Activated CD4-positive, alpha-beta T cell treated with anti-CD3 and anti-CD28 coated beads for 36 hours (primary cell): ENCODE results near the gene STAMBPL1. TPM values are rescaled to one million over a fixed set of nuclear protein-coding genes. Genes with fewer than 3 reads are reported as not detected.
A peak's percentile ranks its signal among the peaks of the same experiment; 100 is the strongest.

ENCODE experiments used
- ATAC-seq: fragments of 200-7000 bp; cut with Tn5 transposase; one replicate; pipeline ENCODE4 v1.10.0; 2021; ENCODE audit warnings: mild to moderate bottlenecking, moderate library complexity
- CTCF ChIA-PET: fragments of 350-600 bp; sonication (Branson Sonifier 250); formaldehyde crosslinking; loops from one replicate; lab custom pipeline; 2021; ENCODE audit warnings: antibody characterized with exemption; lab: Charles Lee
- POLR2A ChIA-PET: fragments of 350-600 bp; sonication (Branson Sonifier 250); formaldehyde crosslinking; loops from one replicate; lab custom pipeline; 2021; ENCODE audit warnings: antibody characterized with exemption, inconsistent platforms; lab: Charles Lee
- DNase-seq: peaks from one replicate; pipeline ENCODE4 v3.0.0-alpha.2; 2020
- H3K27ac Mint-ChIP-seq: one replicate; pipeline ENCODE4 v1.8.0; 2021; ENCODE audit warnings: mixed read lengths
- H3K27me3 Mint-ChIP-seq: one replicate; pipeline ENCODE4 v1.8.0; 2021; ENCODE audit warnings: mixed read lengths
- H3K36me3 Mint-ChIP-seq: one replicate; pipeline ENCODE4 v1.8.0; 2021; ENCODE audit warnings: low read depth, mixed read lengths
- H3K4me1 Mint-ChIP-seq: one replicate; pipeline ENCODE4 v1.8.0; 2021; ENCODE audit warnings: mixed read lengths
- H3K4me3 Mint-ChIP-seq: one replicate; pipeline ENCODE4 v1.8.0; 2021; ENCODE audit warnings: mild to moderate bottlenecking, moderate library complexity, mixed read lengths
- H3K9me3 Mint-ChIP-seq: one replicate; pipeline ENCODE4 v1.8.0; 2021; ENCODE audit warnings: low read depth, mixed read lengths
- intact Hi-C, 2 experiments: fragments of 100-400 bp; cut with DNase I in 1 of 2; cut with micrococcal nuclease in 1 of 2; formaldehyde crosslinking; loops; one replicate each; pipeline versions ENCODE4 v1.14.2 to v1.15.1; 2022 to 2024; cut with DNase I, micrococcal nuclease
- total RNA-seq, 2 experiments: library from RNA; stranded (reverse); gene quantifications; one replicate each; pipeline ENCODE4 v1.2.3, GENCODE V29; 2021

STAMBPL1 gene
- total RNA-seq, 2 experiments from 2014 or later, result 36.6 to 40.2 TPM

DNA sequence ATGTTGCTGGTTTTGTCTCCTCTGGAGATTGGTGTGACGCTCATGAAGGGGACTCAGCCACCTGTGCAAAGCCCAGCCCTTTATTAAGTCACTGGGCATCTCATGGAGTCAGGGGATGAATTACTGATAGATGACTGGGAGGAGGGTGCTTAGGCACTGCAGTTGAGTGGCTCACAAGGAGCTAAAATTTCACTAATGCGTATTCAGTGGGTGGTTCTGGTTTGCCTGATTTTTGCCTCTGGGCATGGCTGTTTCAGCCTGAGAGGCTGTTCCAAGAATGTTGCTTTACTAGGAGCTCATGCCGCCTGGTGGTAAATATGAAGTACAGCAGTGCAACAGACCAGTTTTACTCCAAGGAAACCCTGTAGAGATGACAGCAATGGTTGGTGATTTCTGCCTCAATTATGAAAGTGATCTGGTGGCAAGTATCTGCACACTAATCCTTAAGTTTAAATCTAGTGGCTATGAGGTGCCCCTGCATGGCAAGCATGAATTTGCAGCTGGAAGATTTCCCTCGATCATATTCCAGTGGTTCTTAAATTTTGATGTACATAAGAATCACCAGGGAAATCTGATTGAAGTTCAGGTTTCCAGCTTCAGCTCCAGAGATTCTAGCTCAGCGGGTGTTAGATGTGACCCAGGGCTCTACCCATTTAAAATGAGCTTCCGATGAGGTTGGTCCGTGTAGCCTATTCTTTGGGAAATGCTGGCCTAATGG, 52.7 kb downstream of the STAMBPL1 start:
- Mint-ChIP-seq H3K27ac (peak overlapping the region; percentile 20), H3K9me3 (no peaks in the 10 kb centered on the region), H3K4me1 (peaks cover 18% of the 10 kb centered on the region), H3K4me3 (no peak overlapping the region), H3K27me3 (no peaks in the 10 kb centered on the region), H3K36me3 (peaks cover 7% of the 10 kb centered on the region)
- CTCF ChIA-PET, result interaction anchor here (0.5 to 10.0 kb wide), 66 partner anchors 9 to 436 kb away, joined by 3 to 217 read pairs (median 6); partner anchors contain the start of genes CH25H, FAS, LIPA and STAMBPL1
- intact Hi-C loops, result loop anchor here (1.0 to 10.0 kb wide), 6 partner anchors 97 to 368 kb away; no protein-coding TSS in a partner anchor
- POLR2A ChIA-PET, result no interaction called here
- DNase-seq (peak; percentile 59), ATAC-seq (peak; percentile 84)

DNA sequence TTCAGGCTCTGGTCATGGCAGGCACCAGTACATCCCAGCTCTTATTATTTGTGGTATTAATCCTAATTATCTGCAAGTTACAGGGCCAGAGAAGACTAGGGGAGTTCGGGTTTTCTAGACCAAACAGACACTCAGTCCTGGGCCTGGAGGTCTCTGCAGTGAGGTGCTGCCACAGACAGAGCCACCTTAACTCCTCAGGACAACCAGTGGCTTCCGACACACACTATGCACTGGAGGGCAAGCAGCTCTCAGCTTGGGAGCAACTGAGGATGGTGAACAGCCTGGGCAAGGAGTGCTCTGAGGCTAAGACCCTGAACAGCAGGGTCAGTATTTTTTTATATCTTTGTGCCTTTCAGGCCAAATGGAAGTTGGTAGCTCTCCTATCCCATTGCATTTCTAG, 53.5 kb downstream of the STAMBPL1 start:
- POLR2A ChIA-PET, result no interaction called here
- Mint-ChIP-seq H3K4me1 (peaks cover 18% of the 10 kb centered on the region), H3K9me3 (no peaks in the 10 kb centered on the region), H3K27ac (no peak overlapping the region), H3K27me3 (no peaks in the 10 kb centered on the region), H3K36me3 (peaks cover 4% of the 10 kb centered on the region), H3K4me3 (no peak overlapping the region)
- ATAC-seq (no peak), DNase-seq (no peak)
- intact Hi-C loops, result loop anchor here in 1 of 2 experiments (5.0 to 10.0 kb wide), 2 partner anchors 246 to 369 kb away; no protein-coding TSS in a partner anchor
- CTCF ChIA-PET, result interaction anchor here (0.7 to 10.0 kb wide), 59 partner anchors 9 to 1844 kb away, joined by 3 to 217 read pairs (median 7); partner anchors contain the start of genes CH25H, FAS and STAMBPL1

DNA sequence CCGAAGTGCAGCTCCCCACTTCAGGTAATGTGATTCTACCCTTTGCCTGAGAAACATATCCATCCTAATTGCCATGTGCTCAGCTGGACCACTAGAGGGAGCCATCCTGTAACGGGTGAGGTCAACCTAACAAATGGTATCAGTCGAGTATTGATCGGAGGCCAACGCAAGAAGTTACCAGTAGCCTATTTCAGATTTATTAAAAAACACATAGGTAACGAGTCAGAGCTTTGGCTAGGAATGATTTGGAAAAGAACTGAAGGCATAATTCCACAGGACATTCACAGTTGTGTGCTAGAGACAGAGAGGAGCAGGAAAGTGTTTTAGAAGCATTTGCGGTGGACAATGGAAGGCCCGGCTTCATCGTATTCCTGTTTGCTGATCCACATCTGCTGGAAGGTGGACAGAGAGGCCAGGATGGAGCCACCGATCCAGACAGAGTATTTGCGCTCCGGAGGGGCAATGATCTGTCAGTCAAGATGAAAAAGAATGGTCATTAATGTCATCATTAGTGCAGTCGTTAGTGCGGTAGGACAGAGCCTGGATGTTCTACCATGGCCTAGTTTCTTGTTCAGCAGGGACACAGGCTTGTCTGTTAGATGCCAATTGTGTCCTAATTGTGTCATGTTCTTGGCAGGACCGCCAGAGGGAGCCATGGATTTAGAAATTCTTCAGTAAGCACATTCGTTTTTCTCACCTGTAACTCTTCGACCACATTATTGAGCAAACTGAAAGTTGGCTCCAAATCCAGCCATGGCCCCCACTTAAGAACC, 55.0 kb downstream of the STAMBPL1 start:
- ChIA-PET CTCF (interaction anchor here (0.6 to 10.0 kb wide), 56 partner anchors 10 to 975 kb away, joined by 3 to 217 read pairs (median 5); partner anchors contain the start of genes CH25H, FAS, IFIT1 and STAMBPL1), POLR2A (interaction anchor here (0.6 kb wide), 1 partner anchor 10 kb away, joined by 3 read pairs; no protein-coding TSS in a partner anchor)
- H3K36me3 Mint-ChIP-seq, result peaks cover 4% of the 10 kb centered on the region
- H3K27ac Mint-ChIP-seq, result peak overlapping the region; percentile 75
- ATAC-seq (peak; percentile 70), DNase-seq (peak; percentile 86)
- H3K4me3 Mint-ChIP-seq, result no peak overlapping the region
- H3K4me1 Mint-ChIP-seq, result peaks cover 18% of the 10 kb centered on the region
- H3K9me3 Mint-ChIP-seq, result no peaks in the 10 kb centered on the region
- intact Hi-C loops, result loop anchor here (1.0 to 10.0 kb wide), 11 partner anchors 26 to 370 kb away; partner anchors contain the start of gene STAMBPL1 (in 1 of the 2)
- no peaks in the 10 kb centered on the region for H3K27me3 Mint-ChIP-seq

DNA sequence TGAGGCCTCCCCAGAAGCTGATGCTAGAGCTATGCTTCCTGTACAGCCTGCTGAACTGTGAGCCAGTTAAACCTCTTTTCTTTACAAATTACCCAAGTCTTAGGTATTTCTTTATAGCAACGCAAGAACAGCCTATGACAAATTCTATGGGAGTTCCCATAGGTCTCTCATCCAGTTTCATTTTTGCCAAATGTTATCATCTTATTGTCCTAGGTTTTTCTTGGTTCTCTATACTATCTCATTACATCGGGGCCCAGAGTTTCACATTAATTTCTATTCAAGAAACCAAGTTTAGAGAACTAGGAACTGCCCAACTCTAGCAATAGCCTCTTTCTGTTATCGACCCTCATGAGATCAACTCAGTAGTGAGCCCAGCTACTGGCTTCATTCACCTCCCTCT, 56.6 kb downstream of the STAMBPL1 start:
- DNase-seq (no peak), ATAC-seq (no peak)
- Mint-ChIP-seq H3K27me3 (no peaks in the 10 kb centered on the region), H3K9me3 (no peaks in the 10 kb centered on the region), H3K4me1 (peaks cover 18% of the 10 kb centered on the region), H3K36me3 (peaks cover 4% of the 10 kb centered on the region), H3K4me3 (no peak overlapping the region), H3K27ac (peak overlapping the region; percentile 12)
- intact Hi-C loops, result loop anchor here in 1 of 2 experiments (10.0 kb wide), 1 partner anchor 372 kb away; no protein-coding TSS in a partner anchor
- ChIA-PET POLR2A (interaction anchor here (0.6 to 0.7 kb wide), 3 partner anchors 86 to 350 kb away, joined by 3 to 4 read pairs (median 3); no protein-coding TSS in a partner anchor), CTCF (interaction anchor here (0.7 to 10.0 kb wide), 13 partner anchors 9 to 302 kb away, joined by 3 to 76 read pairs (median 10); partner anchors contain the start of genes CH25H and FAS)

DNA sequence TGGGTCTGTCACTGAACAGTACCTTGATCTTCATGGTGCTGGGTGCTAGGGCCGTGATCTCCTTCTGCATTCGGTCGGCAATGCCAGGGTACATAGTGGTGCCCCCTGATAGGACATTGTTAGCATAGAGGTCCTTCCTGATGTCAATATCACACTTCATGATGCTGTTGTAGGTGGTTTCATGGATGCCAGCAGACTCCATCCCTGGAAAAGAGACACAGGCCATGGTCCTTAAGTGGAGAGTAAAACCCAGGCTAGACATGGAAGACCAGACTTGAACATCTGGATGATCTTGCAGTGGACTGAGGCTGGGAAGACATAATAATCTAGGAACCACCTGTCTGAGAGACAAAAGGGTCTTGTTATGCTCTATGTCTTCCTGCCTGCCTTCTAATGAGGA, 58.0 kb downstream of the STAMBPL1 start:
- CTCF ChIA-PET, result interaction anchor here (0.9 to 10.0 kb wide), 11 partner anchors 14 to 280 kb away, joined by 3 to 76 read pairs (median 10); partner anchors contain the start of genes CH25H and FAS

DNA sequence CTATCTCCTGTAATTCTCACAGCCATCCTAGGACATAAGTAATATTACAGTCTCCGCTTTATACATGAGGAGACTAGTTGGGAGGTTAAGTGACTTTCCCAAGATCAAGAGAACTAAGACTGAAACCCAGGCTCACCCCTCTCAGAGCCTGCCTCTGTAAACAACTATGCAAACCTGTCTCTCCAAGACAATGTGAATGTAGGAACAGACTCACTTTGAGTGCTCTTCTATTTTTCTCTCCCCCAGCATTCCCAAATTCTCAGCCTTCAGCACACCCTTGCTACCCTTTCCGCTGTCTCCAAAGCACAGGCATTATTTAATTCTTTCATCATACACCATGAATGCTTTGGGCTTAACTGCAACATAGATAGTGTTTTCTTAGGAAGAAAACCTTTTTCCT, 58.9 kb downstream of the STAMBPL1 start:
- ATAC-seq (no peak), DNase-seq (no peak)
- CTCF ChIA-PET, result interaction anchor here (1.1 to 10.0 kb wide), 3 partner anchors 92 to 279 kb away, joined by 6 to 76 read pairs (median 9); no protein-coding TSS in a partner anchor
- POLR2A ChIA-PET, result no interaction called here
- intact Hi-C loops, result loop anchor here in 1 of 2 experiments (10.0 kb wide), 1 partner anchor 374 kb away; no protein-coding TSS in a partner anchor
- no peaks in the 10 kb centered on the region for H3K9me3 Mint-ChIP-seq
- no peak overlapping the region for H3K4me3 Mint-ChIP-seq
- H3K27me3 Mint-ChIP-seq, result no peaks in the 10 kb centered on the region
- H3K27ac Mint-ChIP-seq, result no peak overlapping the region
- H3K4me1 Mint-ChIP-seq, result peaks cover 13% of the 10 kb centered on the region
- H3K36me3 Mint-ChIP-seq, result peaks cover 4% of the 10 kb centered on the region

More for the DNA sequence above, 58.0 kb downstream of the STAMBPL1 start:
- H3K27ac Mint-ChIP-seq, result no peak overlapping the region
- POLR2A ChIA-PET, result no interaction called here
- no peak for DNase-seq
- H3K36me3 Mint-ChIP-seq, result peaks cover 4% of the 10 kb centered on the region
- H3K9me3 Mint-ChIP-seq, result no peaks in the 10 kb centered on the region
- no peak for ATAC-seq
- intact Hi-C loops, result loop anchor here in 1 of 2 experiments (10.0 kb wide), 1 partner anchor 373 kb away; no protein-coding TSS in a partner anchor
- no peaks in the 10 kb centered on the region for H3K27me3 Mint-ChIP-seq
- H3K4me1 Mint-ChIP-seq, result peaks cover 13% of the 10 kb centered on the region
- H3K4me3 Mint-ChIP-seq, result no peak overlapping the region

DNA sequence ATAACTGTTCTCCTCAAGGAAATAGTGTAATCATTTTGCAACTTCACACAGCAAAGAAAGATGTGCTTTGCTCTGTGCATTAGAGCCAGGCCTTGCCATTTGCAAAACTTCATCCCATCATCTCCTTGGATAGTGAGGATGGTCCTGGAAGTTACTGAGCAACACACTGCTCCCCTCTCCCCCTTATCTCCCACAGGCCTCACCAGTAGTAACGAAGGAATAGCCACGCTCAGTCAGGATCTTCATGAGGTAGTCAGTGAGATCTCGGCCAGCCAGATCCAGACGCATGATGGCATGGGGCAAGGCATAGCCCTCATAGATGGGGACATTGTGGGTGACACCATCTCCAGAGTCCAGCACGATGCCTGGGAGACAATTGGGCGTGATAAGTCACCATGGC, 61.0 kb downstream of the STAMBPL1 start:
- Mint-ChIP-seq H3K27ac (no peak overlapping the region), H3K4me3 (no peak overlapping the region), H3K27me3 (no peaks in the 10 kb centered on the region), H3K36me3 (no peaks in the 10 kb centered on the region), H3K4me1 (peaks cover 13% of the 10 kb centered on the region), H3K9me3 (no peaks in the 10 kb centered on the region)
- CTCF ChIA-PET, result interaction anchor here (0.7 to 2.2 kb wide), 4 partner anchors 10 to 277 kb away, joined by 3 to 9 read pairs (median 5); no protein-coding TSS in a partner anchor
- POLR2A ChIA-PET, result no interaction called here
- ATAC-seq (no peak), DNase-seq (no peak)
- intact Hi-C loops, result no loop called here

DNA sequence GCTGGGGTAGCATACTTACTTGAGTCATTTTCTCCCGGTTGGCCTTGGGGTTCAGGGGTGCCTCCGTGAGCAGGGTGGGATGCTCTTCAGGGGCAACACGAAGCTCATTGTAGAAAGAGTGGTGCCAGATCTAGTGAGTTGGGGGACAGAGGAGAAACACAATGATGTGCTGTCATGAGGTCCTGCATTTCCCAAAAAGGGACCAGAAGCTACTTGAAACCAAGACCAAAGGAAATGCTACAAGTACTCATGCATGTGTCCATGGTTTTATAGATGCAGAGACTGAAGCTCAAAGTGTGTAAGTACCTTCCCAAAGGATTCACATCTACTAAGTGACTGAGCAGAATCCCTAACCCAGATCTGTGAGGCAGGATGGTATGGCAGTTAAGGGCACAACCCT, 63.7 kb downstream of the STAMBPL1 start:
- DNase-seq (no peak), ATAC-seq (no peak)
- intact Hi-C loops, result no loop called here
- POLR2A ChIA-PET, result interaction anchor here (0.6 kb wide), 1 partner anchor 102 kb away, joined by 4 read pairs; no protein-coding TSS in a partner anchor
- Mint-ChIP-seq H3K36me3 (no peaks in the 10 kb centered on the region), H3K4me3 (no peak overlapping the region), H3K27ac (no peak overlapping the region), H3K9me3 (no peaks in the 10 kb centered on the region), H3K4me1 (peaks cover 13% of the 10 kb centered on the region), H3K27me3 (no peaks in the 10 kb centered on the region)
- CTCF ChIA-PET, result interaction anchor here (0.6 to 5.7 kb wide), 8 partner anchors 10 to 378 kb away, joined by 3 to 50 read pairs (median 4); partner anchors contain the start of gene FAS

DNA sequence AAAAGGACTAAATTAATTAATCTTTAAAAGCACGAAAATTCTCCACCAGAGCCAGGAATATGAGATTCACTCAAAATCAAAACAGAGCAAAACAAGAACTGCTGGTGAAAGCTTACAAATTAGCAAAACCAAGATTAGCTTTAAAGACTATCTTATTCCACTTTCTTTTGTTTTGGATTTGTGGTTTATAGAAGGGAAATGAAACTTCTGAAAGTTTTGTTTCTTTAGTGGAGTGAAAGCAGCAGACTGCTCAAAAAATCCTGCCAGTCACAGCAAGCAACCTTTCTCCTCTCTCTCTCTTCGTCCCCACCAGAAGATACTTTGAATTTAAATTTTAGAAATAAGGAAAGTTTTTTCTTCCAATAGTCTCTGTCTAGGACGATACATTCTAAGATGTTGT, 64.8 kb downstream of the STAMBPL1 start:
- ChIA-PET CTCF (interaction anchor here (0.9 to 5.7 kb wide), 12 partner anchors 8 to 273 kb away, joined by 3 to 50 read pairs (median 4); partner anchors contain the start of gene FAS), POLR2A (no interaction called here)
- ATAC-seq (no peak), DNase-seq (no peak)
- Mint-ChIP-seq H3K4me1 (peaks cover 13% of the 10 kb centered on the region), H3K4me3 (no peak overlapping the region), H3K9me3 (no peaks in the 10 kb centered on the region), H3K27me3 (no peaks in the 10 kb centered on the region), H3K36me3 (no peaks in the 10 kb centered on the region), H3K27ac (no peak overlapping the region)
- intact Hi-C loops, result no loop called here

DNA sequence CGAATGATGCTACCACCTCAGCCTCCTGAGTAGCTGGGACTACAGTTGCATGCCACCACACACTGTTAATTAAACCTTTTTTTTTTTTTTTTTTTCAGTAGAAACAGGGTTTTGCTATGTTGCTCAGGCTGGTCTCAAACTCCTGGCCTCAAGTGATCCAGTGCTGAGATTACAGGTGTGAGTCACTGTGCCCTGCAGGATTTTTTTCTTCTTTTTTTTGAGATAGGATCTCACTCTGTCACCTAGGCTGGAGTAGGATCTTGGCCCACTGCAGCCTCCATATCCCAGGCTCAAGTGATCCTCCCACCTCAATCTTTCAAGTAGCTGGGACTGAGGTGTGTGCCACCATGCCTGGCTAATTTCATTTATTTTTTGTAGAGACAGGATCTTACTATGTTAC, 66.2 kb downstream of the STAMBPL1 start:
- ATAC-seq (no peak), DNase-seq (no peak)
- H3K9me3 Mint-ChIP-seq, result no peaks in the 10 kb centered on the region
- CTCF ChIA-PET, result interaction anchor here (0.5 to 5.7 kb wide), 5 partner anchors 9 to 271 kb away, joined by 3 to 50 read pairs (median 6); no protein-coding TSS in a partner anchor
- peaks cover 13% of the 10 kb centered on the region for H3K4me1 Mint-ChIP-seq
- no peak overlapping the region for H3K27ac Mint-ChIP-seq
- no peak overlapping the region for H3K4me3 Mint-ChIP-seq
- POLR2A ChIA-PET, result no interaction called here
- no peaks in the 10 kb centered on the region for H3K36me3 Mint-ChIP-seq
- intact Hi-C loops, result no loop called here
- no peaks in the 10 kb centered on the region for H3K27me3 Mint-ChIP-seq
